NB4 (cell line): Measurements from ENCODE around the gene CALML5.

ENCODE experiments used
- CTCF ChIP-seq: IDR thresholded peaks from one replicate; pipeline ENCODE4 v1.5.1; 2012; ENCODE audit warnings: low read depth, low read length
- MYC ChIP-seq: IDR thresholded peaks from 2 replicates; pipeline ENCODE4 v1.6.1; 2011; ENCODE audit warnings: low read depth, low read length
- POLR2A ChIP-seq: IDR thresholded peaks from 2 replicates; pipeline ENCODE4 v1.6.1; 2011; ENCODE audit warnings: mild to moderate bottlenecking; ENCODE audit not compliant: insufficient read length; ENCODE audit errors: extremely low read depth
- TF ChIP-seq, protein P1 (sequence below): IDR thresholded peaks from 2 replicates; pipeline ENCODE4 v1.6.1; 2011; ENCODE audit warnings: low read depth, low read length

GRCh38 chr10:5508161-5508604, 8.8 kb upstream of the CALML5 start:
- no peak for TF ChIP-seq CTCF
- TF ChIP-seq, protein P1, sequence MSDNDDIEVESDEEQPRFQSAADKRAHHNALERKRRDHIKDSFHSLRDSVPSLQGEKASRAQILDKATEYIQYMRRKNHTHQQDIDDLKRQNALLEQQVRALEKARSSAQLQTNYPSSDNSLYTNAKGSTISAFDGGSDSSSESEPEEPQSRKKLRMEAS: no peak
- TF ChIP-seq POLR2A: no peak
- no peak for TF ChIP-seq MYC
